Right atrium auricular region (tissue), 2 donors: Measurements from ENCODE around the gene GNA14. TPM values are rescaled to one million over a fixed set of nuclear protein-coding genes. Genes with fewer than 3 reads are reported as not detected.
A peak's percentile ranks its signal among the peaks of the same experiment; 100 is the strongest.

Experiments
- DNase-seq: peaks from one replicate; pipeline ENCODE4 v3.0.0-alpha.2; 2019; ENCODE audit warnings: low spot score
- H3K27ac ChIP-seq, 2 donors: fragments of 200-600 bp; sonication (generic); 1 replicate in 1 of 2; 2 replicates in 1 of 2; pipeline ENCODE4 v1.5.1; 2016 to 2019
- H3K27me3 ChIP-seq, 2 donors: fragments of 200-600 bp; sonication (generic); one replicate each; pipeline versions ENCODE4 v1.5.1 to v1.6.0; 2017 to 2019
- H3K36me3 ChIP-seq: fragments of 200-600 bp; sonication (generic); one replicate; pipeline ENCODE4 v1.5.1; 2016
- H3K4me1 ChIP-seq, 2 donors: fragments of 200-600 bp; sonication (generic); one replicate each; pipeline versions ENCODE4 v1.5.1 to v1.6.0; 2017 to 2019
- H3K4me3 ChIP-seq, 2 donors: fragments of 200-600 bp; sonication (generic); 1 replicate in 1 of 2; 2 replicates in 1 of 2; pipeline ENCODE4 v1.5.1; 2017 to 2019; ENCODE audit warnings: mild to moderate bottlenecking in 1 of 2, moderate library complexity in 1 of 2
- H3K9me3 ChIP-seq, 2 donors: fragments of 200-600 bp; sonication (generic); one replicate each; pipeline ENCODE4 v1.5.1; 2019
- total RNA-seq, 2 donors: library from RNA; depleted of rRNA; stranded (reverse); fragments of >200 nt; gene quantifications; one replicate each; pipeline ENCODE4 v1.1.0, GENCODE V29; 2016
- TF ChIP-seq, protein P1 (sequence below), 2 donors: fragments of 200-600 bp; sonication (generic); IDR thresholded peaks; one replicate each; pipeline ENCODE4 v1.5.1; 2019; ENCODE audit warnings: antibody characterized with exemption in 2 of 2

The GNA14 gene
- total RNA-seq, 2 donors from 2014 or later: 2.2 to 4.3 TPM

DNA sequence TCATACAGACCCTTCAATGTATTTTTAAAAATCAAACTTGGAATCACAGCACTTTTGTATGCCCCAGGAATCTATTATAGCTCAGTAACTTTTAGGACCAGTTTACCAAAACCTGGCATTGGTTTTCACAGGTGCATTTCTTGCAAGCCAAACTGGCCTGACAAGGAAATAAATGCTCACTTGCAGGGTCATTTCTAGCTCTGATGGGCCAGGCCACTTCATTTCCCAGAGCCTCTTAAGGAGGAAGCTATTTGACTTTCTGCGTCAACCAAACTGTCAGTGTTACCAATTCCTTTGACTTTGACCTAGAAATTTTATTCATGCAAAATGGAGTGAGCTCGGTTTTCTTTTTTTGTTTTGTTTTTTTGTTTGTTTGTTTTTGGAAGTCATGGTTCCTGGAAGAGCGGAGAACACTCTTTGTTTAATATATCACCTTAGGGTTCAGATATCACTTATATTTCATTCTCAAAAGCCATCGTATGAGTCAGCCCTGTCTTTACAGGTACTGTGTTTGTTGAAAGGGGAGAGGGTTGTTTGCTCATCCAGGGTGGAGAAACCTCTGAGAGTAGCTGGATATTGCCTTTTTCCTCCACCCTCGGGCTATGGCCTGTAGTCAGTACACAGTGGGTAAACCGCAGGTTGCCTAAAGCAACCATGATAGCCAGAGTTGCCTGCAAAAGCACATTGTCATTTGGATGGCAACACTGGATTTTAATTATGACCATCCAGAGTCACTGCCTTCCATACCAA, 58.9 kb downstream of the GNA14 start:
- no peak for DNase-seq
- Histone ChIP-seq H3K27ac (no peak overlapping the region), H3K27me3 (no peaks in the 10 kb centered on the region), H3K36me3 (no peaks in the 10 kb centered on the region), H3K4me3 (no peak overlapping the region), H3K9me3 (no peaks in the 10 kb centered on the region), H3K4me1 (peaks cover 0 to 3% of the 10 kb centered on the region in 2 donors)
- TF ChIP-seq, protein P1, sequence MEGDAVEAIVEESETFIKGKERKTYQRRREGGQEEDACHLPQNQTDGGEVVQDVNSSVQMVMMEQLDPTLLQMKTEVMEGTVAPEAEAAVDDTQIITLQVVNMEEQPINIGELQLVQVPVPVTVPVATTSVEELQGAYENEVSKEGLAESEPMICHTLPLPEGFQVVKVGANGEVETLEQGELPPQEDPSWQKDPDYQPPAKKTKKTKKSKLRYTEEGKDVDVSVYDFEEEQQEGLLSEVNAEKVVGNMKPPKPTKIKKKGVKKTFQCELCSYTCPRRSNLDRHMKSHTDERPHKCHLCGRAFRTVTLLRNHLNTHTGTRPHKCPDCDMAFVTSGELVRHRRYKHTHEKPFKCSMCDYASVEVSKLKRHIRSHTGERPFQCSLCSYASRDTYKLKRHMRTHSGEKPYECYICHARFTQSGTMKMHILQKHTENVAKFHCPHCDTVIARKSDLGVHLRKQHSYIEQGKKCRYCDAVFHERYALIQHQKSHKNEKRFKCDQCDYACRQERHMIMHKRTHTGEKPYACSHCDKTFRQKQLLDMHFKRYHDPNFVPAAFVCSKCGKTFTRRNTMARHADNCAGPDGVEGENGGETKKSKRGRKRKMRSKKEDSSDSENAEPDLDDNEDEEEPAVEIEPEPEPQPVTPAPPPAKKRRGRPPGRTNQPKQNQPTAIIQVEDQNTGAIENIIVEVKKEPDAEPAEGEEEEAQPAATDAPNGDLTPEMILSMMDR (IDR thresholded peaks at IDR 0.05): no peak

DNA sequence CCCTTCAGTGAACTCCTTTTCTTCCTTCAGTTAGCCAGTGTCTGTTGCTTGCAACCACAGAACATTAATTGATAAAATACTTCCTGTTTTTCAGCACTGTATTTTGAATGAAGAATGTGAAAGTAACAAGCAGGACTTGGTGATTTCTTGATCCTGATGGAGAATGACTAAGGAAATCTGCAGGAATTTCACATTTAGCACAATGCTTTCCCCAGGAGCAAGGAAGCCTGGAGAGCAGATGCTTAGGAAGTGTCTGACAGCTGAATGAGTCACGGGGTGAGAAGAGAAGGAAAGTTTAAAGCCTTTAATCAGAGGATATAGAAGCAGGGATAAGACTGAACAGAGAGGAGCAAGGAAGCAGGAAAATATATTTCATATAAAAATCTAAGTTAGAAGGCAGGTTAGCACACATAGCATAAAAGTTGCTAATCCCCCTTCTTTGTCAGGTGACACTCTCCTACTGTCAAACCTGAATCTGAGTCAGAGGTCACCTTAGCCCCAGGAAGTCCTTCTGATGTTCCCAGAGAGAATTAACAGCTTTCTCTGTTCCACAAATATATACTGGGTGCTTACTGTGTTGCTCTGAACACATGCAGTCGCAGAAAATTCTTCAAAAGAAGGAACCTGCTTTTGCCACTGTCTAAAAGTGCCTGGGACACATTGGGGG, 59.7 kb downstream of the GNA14 start:
- Histone ChIP-seq H3K36me3 (no peaks in the 10 kb centered on the region), H3K9me3 (no peaks in the 10 kb centered on the region), H3K4me1 (peaks cover 0 to 3% of the 10 kb centered on the region in 2 donors), H3K27me3 (no peaks in the 10 kb centered on the region), H3K4me3 (no peak overlapping the region), H3K27ac (peak overlapping the region in 1 of 2 donors; percentile 9)
- no peak for DNase-seq
- TF ChIP-seq, protein P1 (IDR thresholded peaks at IDR 0.05): no peak

DNA sequence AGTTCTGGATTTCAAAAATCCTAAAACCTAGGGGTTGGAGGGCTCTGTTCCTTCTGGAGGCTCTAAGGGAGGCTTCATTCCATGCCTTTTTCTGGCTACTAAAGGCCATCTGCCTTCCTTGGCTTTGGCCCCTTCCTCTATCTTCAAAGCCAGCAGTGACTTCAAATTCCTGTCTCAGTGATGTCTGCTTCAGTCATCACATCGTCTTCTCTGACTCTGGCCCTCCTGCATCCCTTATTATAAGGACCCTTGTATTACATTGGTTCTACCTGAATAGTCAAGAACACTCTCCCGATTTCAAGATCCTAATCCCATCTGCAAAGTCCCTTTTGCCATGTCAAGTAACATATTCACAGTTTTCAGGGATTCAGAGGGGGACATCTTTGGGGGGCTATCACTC, 60.3 kb downstream of the GNA14 start:
- Histone ChIP-seq H3K4me1 (peaks cover 0 to 3% of the 10 kb centered on the region in 2 donors), H3K9me3 (no peaks in the 10 kb centered on the region), H3K36me3 (no peaks in the 10 kb centered on the region), H3K27me3 (no peaks in the 10 kb centered on the region), H3K27ac (peak overlapping the region in 1 of 2 donors; percentile 9), H3K4me3 (no peak overlapping the region)
- DNase-seq: no peak
- TF ChIP-seq, protein P1 (IDR thresholded peaks at IDR 0.05): no peak

DNA sequence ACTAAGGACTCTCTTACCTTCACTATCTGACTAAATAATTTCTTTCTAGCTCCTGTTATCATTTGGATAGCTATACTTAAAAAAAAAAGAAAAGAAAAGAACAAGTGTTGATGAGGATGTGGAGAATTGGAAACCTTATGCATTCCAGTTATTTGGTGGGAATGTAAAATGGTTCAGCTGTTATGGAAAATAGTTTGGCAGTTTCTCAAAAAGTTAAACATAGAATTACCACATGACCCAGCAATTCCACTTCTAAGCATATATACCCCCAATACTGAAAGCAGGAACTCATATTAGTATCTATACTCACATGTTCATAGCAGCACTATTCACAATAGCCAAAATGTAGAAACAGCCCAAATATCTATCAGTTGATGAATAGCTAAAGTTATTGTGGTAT, 61.1 kb downstream of the GNA14 start:
- DNase-seq: no peak
- H3K4me1 ChIP-seq: peaks cover 0 to 3% of the 10 kb centered on the region in 2 donors
- H3K27ac ChIP-seq: no peak overlapping the region
- TF ChIP-seq, protein P1 (IDR thresholded peaks at IDR 0.05): no peak
- H3K36me3 ChIP-seq: no peaks in the 10 kb centered on the region
- no peaks in the 10 kb centered on the region for H3K9me3 ChIP-seq
- no peaks in the 10 kb centered on the region for H3K27me3 ChIP-seq
- H3K4me3 ChIP-seq: no peak overlapping the region

DNA sequence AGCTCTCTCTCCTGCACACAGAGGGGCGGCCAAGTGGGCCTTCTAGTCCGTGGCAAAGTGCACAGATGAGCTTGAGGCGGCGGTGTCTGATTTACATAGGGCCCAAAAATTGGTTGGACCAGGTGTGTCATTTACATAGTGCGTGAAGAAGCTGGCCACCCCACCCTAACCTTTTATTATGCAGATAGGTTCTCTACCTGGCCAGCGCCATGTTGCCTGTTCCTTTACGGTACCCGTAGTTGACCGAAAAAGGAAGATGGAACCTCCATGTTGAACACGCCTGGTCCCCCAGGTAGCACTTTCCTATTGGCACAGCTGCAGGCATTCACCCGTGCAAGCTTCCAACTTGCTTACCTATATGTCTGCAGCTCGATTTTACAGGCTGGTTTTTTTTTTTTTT, 61.5 kb downstream of the GNA14 start:
- H3K9me3 ChIP-seq: no peaks in the 10 kb centered on the region
- no peak overlapping the region for H3K4me3 ChIP-seq
- no peak for DNase-seq
- peaks cover 0 to 3% of the 10 kb centered on the region in 2 donors for H3K4me1 ChIP-seq
- no peaks in the 10 kb centered on the region for H3K27me3 ChIP-seq
- no peak overlapping the region for H3K27ac ChIP-seq
- TF ChIP-seq, protein P1 (IDR thresholded peaks at IDR 0.05): no peak
- H3K36me3 ChIP-seq: no peaks in the 10 kb centered on the region
